ENCODE data around the gene MVD. TPM values are rescaled to one million over a fixed set of nuclear protein-coding genes. Genes with fewer than 3 reads are reported as not detected.

The MVD gene
- total RNA-seq, 4 donors from 2014 or later = 52.7 to 134 (median 71.4) TPM

DNA sequence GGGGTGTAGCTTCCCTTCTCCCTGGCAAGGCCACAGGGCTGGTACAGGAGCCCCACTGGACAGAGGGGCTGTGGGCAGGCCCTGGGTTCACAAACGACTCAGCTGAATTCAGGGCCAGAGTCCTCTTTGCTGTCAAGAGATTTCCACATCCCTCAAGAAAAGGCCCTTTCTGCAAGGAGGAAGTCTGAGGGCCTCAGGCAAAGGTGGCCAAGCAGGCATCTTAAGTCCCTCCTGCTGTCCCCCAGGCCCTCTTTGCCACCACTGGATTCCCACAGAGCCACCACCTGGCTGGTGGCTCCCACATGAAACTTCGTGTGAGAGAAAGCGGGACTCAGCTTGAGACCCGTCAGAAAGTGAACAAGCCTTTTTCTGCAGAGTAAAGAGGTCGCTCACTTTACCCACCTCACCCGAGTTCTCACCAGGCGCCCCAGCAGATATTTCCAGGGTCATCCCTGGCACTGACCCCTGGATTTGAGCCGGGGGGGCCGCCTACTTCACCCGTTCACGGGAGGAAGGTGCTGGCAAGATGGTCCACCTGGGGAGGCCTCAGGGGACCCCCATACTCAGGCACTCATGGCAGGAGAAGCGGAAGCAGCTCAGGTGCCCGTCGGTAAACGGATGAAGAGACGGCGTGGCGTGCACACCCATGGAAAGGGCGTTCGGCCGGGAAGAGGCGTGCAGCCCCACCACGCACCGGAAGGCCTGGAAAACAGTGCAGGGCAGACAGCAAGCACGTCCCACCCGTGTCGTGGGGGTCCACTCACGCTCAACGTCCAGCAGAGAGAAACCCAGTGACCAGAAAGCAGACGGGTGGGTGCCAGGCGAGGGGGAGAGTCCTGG lies 39.7 kb upstream of the MVD start:
- peaks cover 28 to 72% (median 33%) of the 10 kb centered on the region in 3 donors for H3K4me1 ChIP-seq
- intact Hi-C loops (cut with DNase I) = no loop called here
- TF ChIP-seq, protein P1, sequence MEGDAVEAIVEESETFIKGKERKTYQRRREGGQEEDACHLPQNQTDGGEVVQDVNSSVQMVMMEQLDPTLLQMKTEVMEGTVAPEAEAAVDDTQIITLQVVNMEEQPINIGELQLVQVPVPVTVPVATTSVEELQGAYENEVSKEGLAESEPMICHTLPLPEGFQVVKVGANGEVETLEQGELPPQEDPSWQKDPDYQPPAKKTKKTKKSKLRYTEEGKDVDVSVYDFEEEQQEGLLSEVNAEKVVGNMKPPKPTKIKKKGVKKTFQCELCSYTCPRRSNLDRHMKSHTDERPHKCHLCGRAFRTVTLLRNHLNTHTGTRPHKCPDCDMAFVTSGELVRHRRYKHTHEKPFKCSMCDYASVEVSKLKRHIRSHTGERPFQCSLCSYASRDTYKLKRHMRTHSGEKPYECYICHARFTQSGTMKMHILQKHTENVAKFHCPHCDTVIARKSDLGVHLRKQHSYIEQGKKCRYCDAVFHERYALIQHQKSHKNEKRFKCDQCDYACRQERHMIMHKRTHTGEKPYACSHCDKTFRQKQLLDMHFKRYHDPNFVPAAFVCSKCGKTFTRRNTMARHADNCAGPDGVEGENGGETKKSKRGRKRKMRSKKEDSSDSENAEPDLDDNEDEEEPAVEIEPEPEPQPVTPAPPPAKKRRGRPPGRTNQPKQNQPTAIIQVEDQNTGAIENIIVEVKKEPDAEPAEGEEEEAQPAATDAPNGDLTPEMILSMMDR (IDR thresholded peaks at IDR 0.05) = no peak
- TF ChIP-seq POLR2A (IDR thresholded peaks at IDR 0.05) = no peak
- H3K9me3 ChIP-seq = no peaks in the 10 kb centered on the region
- peaks cover 4 to 31% (median 4%) of the 10 kb centered on the region in 3 donors for H3K36me3 ChIP-seq
- 60 to 82% methylated on average over 2 to 17 of the region's 31 CpGs for WGBS, 2 donors
- H3K27me3 ChIP-seq = no peaks in the 10 kb centered on the region
- H3K4me3 ChIP-seq = peak overlapping the region in 3 of 4 donors; percentile 1 to 99 (median 34)
- no peak for DNase-seq
- peak overlapping the region; percentile 59 to 95 (median 72) for H3K27ac ChIP-seq

DNA sequence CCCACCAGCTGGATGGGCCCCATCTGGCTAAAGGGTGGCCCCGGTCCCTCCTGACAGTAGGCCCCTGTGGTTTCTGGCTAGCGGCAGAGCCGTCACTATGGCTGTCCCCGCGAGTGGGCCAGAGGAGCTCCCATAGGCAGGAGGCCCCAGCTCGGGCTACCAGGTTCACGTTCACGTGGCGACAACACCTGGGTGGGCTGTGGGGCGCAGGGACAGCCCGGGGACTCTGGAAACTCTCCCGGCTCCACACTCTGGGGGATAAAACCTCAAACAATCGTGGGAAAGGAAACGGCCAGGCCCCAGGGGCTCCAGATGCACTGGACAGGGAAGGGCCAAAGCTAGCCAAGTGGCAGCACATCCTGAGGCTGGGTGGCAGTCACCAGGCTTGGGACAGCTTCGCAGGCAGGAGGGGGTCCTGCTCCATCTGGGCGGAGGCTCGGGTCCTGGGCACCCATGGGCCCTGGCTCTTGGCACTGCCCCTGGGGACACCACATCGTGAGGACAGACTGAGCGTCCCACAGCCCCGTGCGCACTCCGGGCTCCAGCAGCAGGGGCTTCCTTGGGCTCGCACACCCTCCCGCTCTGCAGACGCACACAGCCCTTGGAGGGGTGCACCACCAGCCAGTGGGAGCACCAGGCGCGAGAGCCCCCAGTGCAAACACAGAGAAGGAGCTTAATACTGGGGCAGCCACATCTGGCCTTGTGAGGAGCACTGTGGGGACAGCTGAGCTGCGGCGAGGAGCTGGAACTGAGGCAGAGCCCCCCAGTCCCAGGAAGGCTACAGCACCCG lies 38.9 kb upstream of the MVD start:
- no peaks in the 10 kb centered on the region for H3K9me3 ChIP-seq
- peaks cover 10 to 39% (median 11%) of the 10 kb centered on the region in 3 donors for H3K36me3 ChIP-seq
- H3K4me1 ChIP-seq = peaks cover 20 to 64% (median 25%) of the 10 kb centered on the region in 3 donors
- peak overlapping the region; percentile 59 to 95 (median 72) for H3K27ac ChIP-seq
- no peak for DNase-seq
- H3K4me3 ChIP-seq = peak overlapping the region in 2 of 4 donors; percentile 34 to 99
- H3K27me3 ChIP-seq = no peaks in the 10 kb centered on the region
- 78% methylated on average over 4 of the region's 30 CpGs; no CpG with 5 or more reads in 1 of the 2 donors for WGBS, 2 donors
- TF ChIP-seq POLR2A (IDR thresholded peaks at IDR 0.05) = no peak
- TF ChIP-seq, protein P1 (IDR thresholded peaks at IDR 0.05) = no peak
- intact Hi-C loops (cut with DNase I) = no loop called here

DNA sequence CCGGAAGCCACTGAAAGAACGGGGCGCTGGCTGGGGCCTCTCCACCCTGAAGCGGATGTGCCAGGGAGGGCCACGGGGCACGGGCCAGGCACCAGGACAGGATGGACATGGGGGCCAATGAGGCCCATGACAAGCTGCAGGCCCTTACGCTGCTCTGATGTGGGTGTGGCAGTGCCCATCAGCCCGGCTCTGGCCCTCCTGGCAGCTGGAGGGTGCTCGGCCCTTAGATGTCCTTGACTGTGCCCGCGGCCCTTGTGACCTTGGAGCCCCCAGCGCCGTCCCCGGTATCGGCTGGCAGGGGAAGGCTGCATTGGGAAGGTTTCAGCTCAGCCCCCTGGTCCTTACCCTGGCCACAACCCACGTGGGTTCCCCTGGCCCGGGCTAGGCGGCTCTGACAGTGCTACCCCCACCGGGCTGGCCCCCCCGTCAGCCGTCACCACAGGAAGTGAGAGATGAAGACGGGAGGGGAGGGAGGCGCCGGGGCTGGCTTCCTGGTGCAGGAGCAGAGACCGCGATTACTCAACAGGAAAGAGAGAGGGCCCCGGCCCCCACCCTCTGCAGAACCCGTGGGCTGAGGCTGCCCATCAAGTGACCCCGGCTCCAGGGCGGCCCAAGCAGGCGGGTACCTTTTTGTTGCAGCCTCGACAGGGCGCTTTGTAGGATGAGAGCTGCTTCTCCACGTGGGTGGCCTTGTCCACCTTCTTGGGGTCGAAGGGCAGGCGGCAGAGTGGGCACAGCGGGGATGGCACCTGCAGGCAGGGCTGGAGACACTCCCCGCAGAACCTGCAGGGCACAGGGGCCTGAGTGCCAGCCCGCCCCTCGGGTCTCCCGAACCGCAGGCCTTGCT lies 38.0 kb upstream of the MVD start:
- Histone ChIP-seq H3K27me3 (no peaks in the 10 kb centered on the region), H3K4me3 (peak overlapping the region in 3 of 4 donors; percentile 11 to 99 (median 34)), H3K36me3 (peaks cover 10 to 49% (median 11%) of the 10 kb centered on the region in 3 donors), H3K9me3 (no peaks in the 10 kb centered on the region), H3K4me1 (peaks cover 18 to 61% (median 22%) of the 10 kb centered on the region in 3 donors), H3K27ac (peak overlapping the region; percentile 59 to 95 (median 74))
- intact Hi-C loops (cut with DNase I) = no loop called here
- WGBS, 2 donors = 72% methylated on average over 13 of the region's 42 CpGs; no CpG with 5 or more reads in 1 of the 2 donors
- TF ChIP-seq, protein P1 (IDR thresholded peaks at IDR 0.05) = no peak
- TF ChIP-seq POLR2A (IDR thresholded peaks at IDR 0.05) = peak in 1 of 4 donors; percentile 33
- peak; percentile 90 for DNase-seq

DNA sequence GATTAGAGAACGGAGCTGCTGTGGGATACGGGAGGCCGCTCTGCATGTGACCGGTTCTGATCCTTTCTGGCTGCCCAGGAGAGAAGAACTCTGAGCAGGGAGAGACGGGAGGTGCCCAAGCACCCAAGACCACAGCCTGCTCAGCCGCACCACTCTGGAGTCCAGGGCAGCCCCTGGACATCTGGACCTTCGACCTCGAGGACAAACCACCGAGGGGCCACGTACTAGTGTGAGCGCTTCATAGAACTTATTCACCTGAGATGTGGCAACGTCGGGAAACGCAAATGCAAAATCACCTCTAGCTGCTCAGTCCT lies 37.4 kb upstream of the MVD start:
- intact Hi-C loops (cut with DNase I) = no loop called here
- peak overlapping the region; percentile 53 to 95 (median 74) for H3K27ac ChIP-seq
- H3K4me1 ChIP-seq = peaks cover 14 to 56% (median 18%) of the 10 kb centered on the region in 3 donors
- peak overlapping the region in 1 of 4 donors; percentile 99 for H3K4me3 ChIP-seq
- no peaks in the 10 kb centered on the region for H3K9me3 ChIP-seq
- WGBS, 2 donors = 60% methylated on average over 1 of the region's 14 CpGs; no CpG with 5 or more reads in 1 of the 2 donors
- H3K27me3 ChIP-seq = no peaks in the 10 kb centered on the region
- TF ChIP-seq POLR2A (IDR thresholded peaks at IDR 0.05) = no peak
- TF ChIP-seq, protein P1 (IDR thresholded peaks at IDR 0.05) = no peak
- DNase-seq = no peak
- peaks cover 10 to 54% (median 11%) of the 10 kb centered on the region in 3 donors for H3K36me3 ChIP-seq

Measured in esophagus squamous epithelium (tissue), 5 donors.